ENCODE measurements around the gene TMEM150B.
A peak's percentile ranks its signal among the peaks of the same experiment; 100 is the strongest.

TMEM150B gene

DNA sequence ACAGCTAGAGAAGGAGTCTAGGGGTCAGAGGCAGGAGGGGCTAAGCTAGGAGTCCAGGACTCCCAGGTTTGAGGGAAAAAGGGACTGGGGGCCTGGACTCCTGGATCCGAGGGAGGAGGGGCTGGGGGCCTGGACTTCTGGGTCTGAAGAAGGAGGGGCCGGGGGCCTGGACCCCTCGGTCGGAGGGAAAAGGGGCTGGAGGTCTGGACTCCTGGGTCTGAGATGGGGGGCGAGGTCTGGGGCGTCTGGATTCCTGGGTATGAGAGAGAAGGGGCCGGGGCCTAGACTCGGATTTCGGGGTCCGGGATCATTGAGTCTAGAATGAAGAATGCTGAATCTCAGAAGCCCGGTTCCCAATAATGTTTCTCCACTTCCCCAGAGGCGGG, 22.8 kb downstream of the TMEM150B start:
- no peak for TF ChIP-seq CTCF (conservative IDR thresholded peaks at IDR 0.05; ENCODE audit: low read depth, low read length)
- H3K4me3 ChIP-seq (ENCODE audit: low read length), result no peak overlapping the region
- DNase-seq (ENCODE audit: low read depth), result no peak

DNA sequence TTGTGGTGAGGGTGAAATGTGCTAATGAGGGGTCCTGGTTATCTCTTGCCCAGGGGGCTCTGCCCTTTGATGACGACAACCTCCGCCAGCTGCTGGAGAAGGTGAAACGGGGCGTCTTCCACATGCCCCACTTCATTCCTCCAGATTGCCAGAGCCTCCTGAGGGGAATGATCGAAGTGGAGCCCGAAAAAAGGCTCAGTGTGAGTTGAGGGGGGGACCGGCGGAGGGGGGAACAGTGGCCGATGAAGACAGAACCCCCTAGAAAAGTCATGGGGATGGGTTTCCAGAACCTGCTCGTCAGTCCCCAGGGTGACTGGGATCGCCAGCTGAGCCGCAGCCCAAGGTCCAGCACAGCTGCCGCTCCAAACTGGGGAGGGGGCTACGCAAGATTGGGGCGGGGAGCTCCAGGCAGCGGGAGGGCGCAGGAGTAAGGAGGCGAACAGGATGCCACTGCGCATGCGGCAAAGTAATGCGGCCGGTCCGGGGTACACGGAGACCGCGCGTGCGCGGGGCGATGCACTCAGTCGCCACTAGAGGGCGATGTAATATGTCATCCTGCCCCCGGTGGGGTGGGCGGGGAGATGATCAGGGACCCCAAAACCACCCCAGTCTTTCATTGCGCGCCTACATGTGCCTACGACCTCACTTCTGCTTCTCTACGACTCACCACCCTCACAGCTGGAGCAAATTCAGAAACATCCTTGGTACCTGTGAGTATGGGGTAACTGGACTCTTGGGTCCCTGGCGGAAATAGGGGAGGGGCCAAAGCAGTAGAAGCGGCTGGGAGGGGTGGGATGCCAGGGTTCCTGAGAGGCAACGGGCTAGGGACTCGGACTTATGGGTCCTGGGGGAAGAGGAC, 23.5 kb downstream of the TMEM150B start:
- peak overlapping the region; percentile 42 for H3K4me3 ChIP-seq (ENCODE audit: low read length)
- no peak for DNase-seq (ENCODE audit: low read depth)
- TF ChIP-seq CTCF (conservative IDR thresholded peaks at IDR 0.05; ENCODE audit: low read depth, low read length), result peak; percentile 84

GRCh38 chr19:55300886-55301458, 24.2 kb downstream of the TMEM150B start:
- DNase-seq (ENCODE audit: low read depth), result no peak
- TF ChIP-seq CTCF (conservative IDR thresholded peaks at IDR 0.05; ENCODE audit: low read depth, low read length), result no peak
- no peak overlapping the region for H3K4me3 ChIP-seq (ENCODE audit: low read length)

DNA sequence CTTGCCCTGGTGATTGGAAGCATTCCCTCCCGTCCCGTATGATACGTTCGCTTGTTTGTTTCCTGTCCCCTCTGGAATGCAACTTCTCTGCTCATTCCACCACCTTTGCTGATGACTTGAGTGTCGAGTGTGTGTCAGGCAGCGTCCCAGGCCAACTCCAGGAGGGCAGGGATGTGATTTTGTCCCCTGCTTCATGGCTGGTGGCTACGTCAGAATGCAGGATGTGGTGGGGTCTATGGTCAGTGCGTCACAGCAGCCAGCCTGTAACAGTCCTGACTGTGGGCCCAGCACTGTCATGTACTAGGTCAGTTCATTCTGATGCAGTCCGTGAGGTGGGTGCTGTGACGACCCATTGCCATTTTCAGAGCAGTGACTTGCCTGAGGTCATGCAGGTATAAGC, 25.1 kb downstream of the TMEM150B start:
- TF ChIP-seq CTCF (conservative IDR thresholded peaks at IDR 0.05; ENCODE audit: low read depth, low read length), result no peak
- H3K4me3 ChIP-seq (ENCODE audit: low read length), result no peak overlapping the region
- DNase-seq (ENCODE audit: low read depth), result no peak

DNA sequence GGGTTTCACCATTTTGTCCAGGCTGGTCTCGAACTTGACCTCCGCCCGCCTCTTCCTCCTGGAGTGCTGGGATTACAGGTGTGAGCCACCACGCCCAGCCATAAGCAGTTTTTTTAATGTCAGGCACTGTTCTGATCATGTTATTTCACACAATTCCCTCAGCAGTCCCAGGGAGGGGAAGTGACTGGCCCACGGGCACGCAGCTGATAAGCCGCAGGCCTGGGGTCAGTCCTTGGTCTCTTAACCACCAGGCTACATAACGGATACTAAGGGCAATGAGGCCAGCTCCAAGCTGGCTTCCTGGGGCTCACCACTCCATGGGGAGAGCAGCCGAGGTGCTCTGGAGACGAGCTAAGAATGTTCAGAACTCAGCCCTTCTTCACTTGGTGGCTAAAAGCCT, 27.9 kb downstream of the TMEM150B start:
- no peak for DNase-seq (ENCODE audit: low read depth)
- TF ChIP-seq CTCF (conservative IDR thresholded peaks at IDR 0.05; ENCODE audit: low read depth, low read length), result no peak
- no peak overlapping the region for H3K4me3 ChIP-seq (ENCODE audit: low read length)

- H3K4me3 ChIP-seq (ENCODE audit: low read length), result no peak overlapping the region
- no peak for TF ChIP-seq CTCF (conservative IDR thresholded peaks at IDR 0.05; ENCODE audit: low read depth, low read length)
- DNase-seq (ENCODE audit: low read depth), result no peak
Measured at GRCh38 chr19:55289117-55289796, 35.9 kb downstream of the TMEM150B start.
